Measurements from ENCODE around the gene SLC10A1.

Gene SLC10A1

DNA sequence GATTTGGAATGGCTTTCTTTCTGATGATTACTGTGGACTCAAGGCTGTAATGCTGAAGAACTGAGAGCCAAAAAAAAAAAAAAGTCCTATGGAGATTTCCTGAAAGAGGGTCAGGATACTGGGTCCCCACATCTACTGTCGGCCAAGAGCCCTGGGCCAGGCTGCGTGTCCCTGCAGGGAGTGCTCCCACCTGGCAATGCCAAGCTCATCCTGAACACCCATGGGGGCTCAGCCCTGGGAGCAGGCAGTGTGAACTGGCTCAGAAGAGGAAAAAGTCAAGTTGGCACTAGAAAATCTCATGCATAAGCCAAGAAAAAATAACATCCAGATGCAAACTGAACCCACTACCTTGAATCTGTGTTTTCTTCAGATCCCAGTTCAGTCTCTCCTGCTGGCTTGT, 47.1 kb upstream of the SLC10A1 start:
- no peaks in the 10 kb centered on the region for H3K4me1 ChIP-seq (ENCODE audit: control insufficient read depth, low read length)
- H3K79me2 ChIP-seq (ENCODE audit: control insufficient read depth, low read length): no peaks in the 10 kb centered on the region
- no peak overlapping the region for H3K27ac ChIP-seq (ENCODE audit: low read depth, low read length)
- no peaks in the 10 kb centered on the region for H3K9me2 ChIP-seq (replicated peaks; ENCODE audit: control insufficient read depth, low read length)
- H4K20me1 ChIP-seq (ENCODE audit: control insufficient read depth, insufficient read depth, low read depth, low read length): no peaks in the 10 kb centered on the region
- no peak overlapping the region for H3K4me2 ChIP-seq (ENCODE audit: low read length)
- no peaks in the 10 kb centered on the region for H3F3A ChIP-seq (ENCODE audit: control insufficient read depth, insufficient read depth)
- peaks cover 34% of the 10 kb centered on the region for H3K27me3 ChIP-seq (ENCODE audit: control insufficient read depth, low read length)
- TF ChIP-seq, protein P1, sequence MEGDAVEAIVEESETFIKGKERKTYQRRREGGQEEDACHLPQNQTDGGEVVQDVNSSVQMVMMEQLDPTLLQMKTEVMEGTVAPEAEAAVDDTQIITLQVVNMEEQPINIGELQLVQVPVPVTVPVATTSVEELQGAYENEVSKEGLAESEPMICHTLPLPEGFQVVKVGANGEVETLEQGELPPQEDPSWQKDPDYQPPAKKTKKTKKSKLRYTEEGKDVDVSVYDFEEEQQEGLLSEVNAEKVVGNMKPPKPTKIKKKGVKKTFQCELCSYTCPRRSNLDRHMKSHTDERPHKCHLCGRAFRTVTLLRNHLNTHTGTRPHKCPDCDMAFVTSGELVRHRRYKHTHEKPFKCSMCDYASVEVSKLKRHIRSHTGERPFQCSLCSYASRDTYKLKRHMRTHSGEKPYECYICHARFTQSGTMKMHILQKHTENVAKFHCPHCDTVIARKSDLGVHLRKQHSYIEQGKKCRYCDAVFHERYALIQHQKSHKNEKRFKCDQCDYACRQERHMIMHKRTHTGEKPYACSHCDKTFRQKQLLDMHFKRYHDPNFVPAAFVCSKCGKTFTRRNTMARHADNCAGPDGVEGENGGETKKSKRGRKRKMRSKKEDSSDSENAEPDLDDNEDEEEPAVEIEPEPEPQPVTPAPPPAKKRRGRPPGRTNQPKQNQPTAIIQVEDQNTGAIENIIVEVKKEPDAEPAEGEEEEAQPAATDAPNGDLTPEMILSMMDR (IDR thresholded peaks at IDR 0.05; ENCODE audit: low read depth, low read length, poor library complexity, severe bottlenecking): no peak
- no peak for TF ChIP-seq EZH2phosphoT487 (IDR thresholded peaks at IDR 0.05; ENCODE audit: borderline replicate concordance, low read length)
- no peaks in the 10 kb centered on the region for H3K36me3 ChIP-seq (ENCODE audit: control insufficient read depth, low read length)
- H3K9me3 ChIP-seq (ENCODE audit: control insufficient read depth, insufficient read depth, low read length): no peaks in the 10 kb centered on the region
- no peak overlapping the region for H3K4me3 ChIP-seq (ENCODE audit: low read length)

DNA sequence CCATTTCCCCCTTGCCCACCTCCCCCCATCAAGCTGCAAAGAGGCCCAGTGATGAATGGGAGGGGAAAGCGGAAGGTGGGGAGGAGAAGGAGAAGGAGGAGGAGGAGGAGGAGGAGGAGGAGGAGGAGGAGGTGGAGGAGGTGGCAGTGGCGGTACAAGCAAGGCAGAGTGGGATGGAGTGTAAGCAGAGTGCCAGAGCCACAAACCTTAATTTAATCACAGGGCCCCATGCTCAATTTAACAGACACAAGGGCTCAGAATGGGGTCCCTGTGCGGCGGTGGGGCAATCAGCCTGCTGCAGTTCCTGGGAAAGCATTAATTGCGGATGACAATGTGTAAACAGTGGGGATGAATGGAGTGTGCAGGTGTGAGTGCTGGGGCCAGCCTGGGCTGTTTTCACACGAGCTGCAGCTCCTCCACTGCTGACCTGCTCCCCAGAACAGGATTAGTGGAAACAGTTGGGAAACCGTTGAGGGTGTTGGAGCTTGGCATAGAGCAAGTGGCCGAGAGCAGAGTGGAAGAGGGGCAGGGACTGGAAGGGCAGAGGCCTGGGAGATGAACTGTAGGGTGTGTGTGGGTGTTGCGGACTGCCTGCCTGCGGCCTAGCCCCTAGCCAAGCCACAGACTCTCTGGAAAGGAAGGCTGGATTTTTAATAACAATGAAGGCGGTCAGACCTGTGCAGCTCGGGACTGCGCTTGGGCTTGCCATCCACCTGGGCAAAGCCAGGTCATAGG, 45.8 kb upstream of the SLC10A1 start:
- Histone ChIP-seq H3K9me3 (ENCODE audit: control insufficient read depth, insufficient read depth, low read length) (no peaks in the 10 kb centered on the region), H3K4me1 (ENCODE audit: control insufficient read depth, low read length) (no peaks in the 10 kb centered on the region), H3K27me3 (ENCODE audit: control insufficient read depth, low read length) (peaks cover 26% of the 10 kb centered on the region), H3K9me2 (replicated peaks; ENCODE audit: control insufficient read depth, low read length) (no peaks in the 10 kb centered on the region), H4K20me1 (ENCODE audit: control insufficient read depth, insufficient read depth, low read depth, low read length) (no peaks in the 10 kb centered on the region), H3K4me2 (ENCODE audit: low read length) (no peak overlapping the region), H3K27ac (ENCODE audit: low read depth, low read length) (no peak overlapping the region), H3K4me3 (ENCODE audit: low read length) (no peak overlapping the region), H3K79me2 (ENCODE audit: control insufficient read depth, low read length) (no peaks in the 10 kb centered on the region), H3K36me3 (ENCODE audit: control insufficient read depth, low read length) (no peaks in the 10 kb centered on the region), H3F3A (ENCODE audit: control insufficient read depth, insufficient read depth) (no peaks in the 10 kb centered on the region)
- TF ChIP-seq EZH2phosphoT487 (IDR thresholded peaks at IDR 0.05; ENCODE audit: borderline replicate concordance, low read length): no peak
- TF ChIP-seq, protein P1 (IDR thresholded peaks at IDR 0.05; ENCODE audit: low read depth, low read length, poor library complexity, severe bottlenecking): no peak

DNA sequence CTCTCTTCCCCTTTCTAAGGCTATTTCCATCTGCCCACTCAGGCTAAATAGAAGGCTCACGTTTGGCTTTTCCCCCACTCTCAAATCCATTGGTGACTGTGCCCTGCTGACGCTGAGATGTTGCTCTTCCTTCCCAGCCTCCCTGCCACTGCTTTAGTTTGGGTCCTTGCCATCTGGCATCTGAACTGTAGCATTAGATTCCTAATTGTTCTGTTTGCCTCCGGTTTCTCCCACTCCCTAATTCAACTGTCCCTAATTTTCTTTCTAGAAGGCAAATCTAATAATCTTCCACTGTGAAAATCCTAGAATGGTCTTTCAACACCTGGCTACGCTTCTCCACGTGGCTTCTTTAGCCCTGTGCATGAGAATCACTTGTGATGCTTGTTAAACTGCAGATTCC, 44.6 kb upstream of the SLC10A1 start:
- no peaks in the 10 kb centered on the region for H3K4me1 ChIP-seq (ENCODE audit: control insufficient read depth, low read length)
- no peak overlapping the region for H3K4me3 ChIP-seq (ENCODE audit: low read length)
- H3K27me3 ChIP-seq (ENCODE audit: control insufficient read depth, low read length): peaks cover 26% of the 10 kb centered on the region
- H3K4me2 ChIP-seq (ENCODE audit: low read length): no peak overlapping the region
- H3F3A ChIP-seq (ENCODE audit: control insufficient read depth, insufficient read depth): no peaks in the 10 kb centered on the region
- H4K20me1 ChIP-seq (ENCODE audit: control insufficient read depth, insufficient read depth, low read depth, low read length): no peaks in the 10 kb centered on the region
- no peaks in the 10 kb centered on the region for H3K9me3 ChIP-seq (ENCODE audit: control insufficient read depth, insufficient read depth, low read length)
- H3K36me3 ChIP-seq (ENCODE audit: control insufficient read depth, low read length): no peaks in the 10 kb centered on the region
- no peaks in the 10 kb centered on the region for H3K79me2 ChIP-seq (ENCODE audit: control insufficient read depth, low read length)
- TF ChIP-seq EZH2phosphoT487 (IDR thresholded peaks at IDR 0.05; ENCODE audit: borderline replicate concordance, low read length): no peak
- TF ChIP-seq, protein P1 (IDR thresholded peaks at IDR 0.05; ENCODE audit: low read depth, low read length, poor library complexity, severe bottlenecking): no peak
- H3K27ac ChIP-seq (ENCODE audit: low read depth, low read length): no peak overlapping the region
- no peaks in the 10 kb centered on the region for H3K9me2 ChIP-seq (replicated peaks; ENCODE audit: control insufficient read depth, low read length)

Data from DOHH2 (cell line).